HepG2 (cell line): ENCODE measurements around the gene SNAI3. TPM values are rescaled to one million over a fixed set of nuclear protein-coding genes. Genes with fewer than 3 reads are reported as not detected.

ENCODE experiments used
- DZIP1 ChIP-seq: sonication (generic); formaldehyde crosslinking; IDR thresholded peaks from 2 replicates; pipeline ENCODE4 v1.5.0; 2020; ENCODE audit warnings: mild to moderate bottlenecking, missing genetic modification reagents
- EZH2 ChIP-seq: conservative IDR thresholded peaks from 2 replicates; pipeline ENCODE4 v1.6.1; 2012; ENCODE audit warnings: mild to moderate bottlenecking, low read depth, low read length, moderate library complexity
- FOXC1 ChIP-seq: sonication (generic); formaldehyde crosslinking; IDR thresholded peaks from 2 replicates; pipeline ENCODE4 v1.8.0; 2022; ENCODE audit warnings: mild to moderate bottlenecking, missing genetic modification reagents, borderline replicate concordance
- HNF1B ChIP-seq: sonication (generic); formaldehyde crosslinking; IDR thresholded peaks from 2 replicates; pipeline ENCODE4 v1.5.1; 2020; ENCODE audit warnings: mild to moderate bottlenecking, moderate library complexity, missing genetic modification reagents
- HOMEZ ChIP-seq: IDR thresholded peaks from 2 replicates; pipeline ENCODE4 v1.6.1; 2016; ENCODE audit warnings: low read depth
- HOXA7 ChIP-seq: sonication (generic); formaldehyde crosslinking; IDR thresholded peaks from 2 replicates; pipeline ENCODE4 v1.8.1; 2022; ENCODE audit warnings: mild to moderate bottlenecking, missing genetic modification reagents, moderate library complexity
- MAX ChIP-seq: IDR thresholded peaks from 2 replicates; pipeline ENCODE4 v1.6.1; 2012; ENCODE audit warnings: inconsistent platforms
- MYC ChIP-seq: sonication (generic); formaldehyde crosslinking; IDR thresholded peaks from 2 replicates; pipeline ENCODE4 v1.9.0; 2021; ENCODE audit warnings: missing genetic modification reagents, borderline replicate concordance
- NR2F6 ChIP-seq, 2 experiments: IDR thresholded peaks; 2 replicates each; pipeline ENCODE4 v1.6.1; 2016; ENCODE audit warnings: antibody characterized with exemption in 1 of 2, mild to moderate bottlenecking in 1 of 2
- SIN3A ChIP-seq: IDR thresholded peaks from 2 replicates; pipeline ENCODE4 v1.6.1; 2011; ENCODE audit warnings: low read depth, mild to moderate bottlenecking, control low read depth, low read length, borderline replicate concordance
- ZBTB7B ChIP-seq: sonication (generic); formaldehyde crosslinking; IDR thresholded peaks from 2 replicates; pipeline ENCODE4 v1.4.0; 2020; ENCODE audit warnings: missing genetic modification reagents
- ZFY ChIP-seq: sonication (generic); formaldehyde crosslinking; IDR thresholded peaks from 2 replicates; pipeline ENCODE4 v1.4.0; 2020; ENCODE audit warnings: missing genetic modification reagents
- ZNF232 ChIP-seq: sonication (generic); formaldehyde crosslinking; IDR thresholded peaks from 2 replicates; pipeline ENCODE4 v1.4.0; 2020; ENCODE audit warnings: missing genetic modification reagents, borderline replicate concordance
- ZNF235 ChIP-seq: sonication (generic); formaldehyde crosslinking; IDR thresholded peaks from 2 replicates; pipeline ENCODE4 v1.8.1; 2023; ENCODE audit warnings: mild to moderate bottlenecking, missing genetic modification reagents, borderline replicate concordance
- ZNF276 ChIP-seq: sonication (generic); formaldehyde crosslinking; IDR thresholded peaks from 2 replicates; pipeline ENCODE4 v1.4.0; 2020; ENCODE audit warnings: mild to moderate bottlenecking, low read depth, missing genetic modification reagents
- ZNF350 ChIP-seq: sonication (generic); formaldehyde crosslinking; IDR thresholded peaks from 2 replicates; pipeline ENCODE4 v1.4.0; 2020; ENCODE audit warnings: mild to moderate bottlenecking, low read depth, missing genetic modification reagents, borderline replicate concordance
- ZNF619 ChIP-seq: sonication (generic); formaldehyde crosslinking; IDR thresholded peaks from 2 replicates; pipeline ENCODE4 v1.4.0; 2020; ENCODE audit warnings: mild to moderate bottlenecking, missing genetic modification reagents
- ZZZ3 ChIP-seq: sonication (generic); formaldehyde crosslinking; IDR thresholded peaks from 2 replicates; pipeline ENCODE4 v1.4.0; 2020; ENCODE audit warnings: missing genetic modification reagents, mild to moderate bottlenecking, borderline replicate concordance
- polyA plus RNA-seq, 8 experiments: library from polyadenylated mRNA; depleted of rRNA in 3 of 8; stranded (reverse) in 7 of 8; unstranded in 1 of 8; fragments of >200 nt; fragmentation: Illumina TruSeq in 4 of 8; extraction: Trizol in 4 of 8; gene quantifications; 2 replicates each; pipeline versions ENCODE4 v1.2.1 to v1.2.3, GENCODE V29; 2011 to 2016; ENCODE audit warnings: low read depth in 4 of 8, missing spikeins in 1 of 8, mixed read lengths in 1 of 8; ENCODE audit not compliant: insufficient read depth in 1 of 8
- total RNA-seq, 5 experiments: library from RNA; depleted of rRNA; stranded (reverse); fragments of >200 nt; fragmentation: Illumina TruSeq; extraction: Trizol; gene quantifications; 2 replicates each; pipeline ENCODE4 v1.2.3, GENCODE V29; 2016; ENCODE audit warnings: low read depth in 1 of 5

The SNAI3 gene
- total and polyA plus RNA-seq, 2 of the 13 experiments (the other 11 are each of a cell fraction or from before 2014, with no cell fraction given): 0.09 to 0.18 TPM

GRCh38 chr16:88686439-88687253 is at the start of gene SNAI3 (continued):
- TF ChIP-seq ZNF235 (CRISPR knock-in tag) (no peak), ZFY (CRISPR knock-in tag) (peak; percentile 59), NR2F6 (IDR thresholded peaks at IDR 0.05) (no peak), NR2F6 (CRISPR knock-in tag; IDR thresholded peaks at IDR 0.05) (0 out of 2 replicates have a peak, but pooled peaks have one; percentile 7), FOXC1 (peak; percentile 90; the same call in 1 of the 2 replicates), ZNF232 (CRISPR knock-in tag) (peak; percentile 24; the same call in 1 of the 2 replicates), HOXA7 (no peak), DZIP1 (CRISPR knock-in tag) (peak; percentile 64; the same call in 1 of the 2 replicates), ZNF350 (no peak; the same call in 1 of the 2 replicates), MAX (peak; percentile 88), ZZZ3 (CRISPR knock-in tag) (peak; percentile 83), MYC (CRISPR knock-in tag) (peak; percentile 84), ZNF619 (CRISPR knock-in tag) (peak; percentile 69; the same call in 1 of the 2 replicates), EZH2 (peak; percentile 59; the same call in 1 of the 2 replicates), HNF1B (CRISPR knock-in tag) (peak; percentile 52), ZBTB7B (CRISPR knock-in tag) (0 out of 2 replicates have a peak, but pooled peaks have one; percentile 9), SIN3A (peak; percentile 45; the same call in 1 of the 2 replicates), HOMEZ (CRISPR knock-in tag) (0 out of 2 replicates have a peak, but pooled peaks have one; percentile 50), ZNF276 (CRISPR knock-in tag) (peak; percentile 75; the same call in 1 of the 2 replicates)
